K562 (cell line): ENCODE data around the gene NR3C2. TPM values are rescaled to one million over a fixed set of nuclear protein-coding genes. Genes with fewer than 3 reads are reported as not detected.

Experiments used
- ATAC-seq: fragments of 200-7000 bp; cut with Tn5 transposase; 3 replicates; pipeline ENCODE4 v1.9.1; 2020; ENCODE audit warnings: moderate library complexity
- BruUV-seq: library from RNA; stranded (reverse); fragments of 400-500 nt; replicated peaks from 2 replicates; lab custom pipeline; 2021; lab: Mats Ljungman, UMichigan
- CTCF ChIA-PET: fragments of 300-600 bp; formaldehyde crosslinking; extraction: SDS; loops from one replicate; lab custom pipeline; 2021; ENCODE audit warnings: low intra/inter-chr PET ratio; lab: Yijun Ruan, JAX
- POLR2A ChIA-PET: fragments of 300-600, 350-650 bp; sonication (Branson Sonifier 250); formaldehyde crosslinking; extraction: SDS; loops from one replicate; lab custom pipeline; 2021; ENCODE audit warnings: antibody characterized with exemption, inconsistent platforms; lab: Yijun Ruan, JAX
- DNase-seq, 4 experiments: peaks; one replicate each; pipeline versions ENCODE4 v3.0.0 to v3.0.0-alpha.2; 2011 to 2018; ENCODE audit warnings: low spot score in 3 of 4, mixed read lengths in 3 of 4; ENCODE audit errors: extremely low read depth in 1 of 4
- FAIRE-seq: peaks from 2 replicates; lab custom pipeline; 2011; peaks lifted over from hg19 to GRCh38; lab: Jason Lieb, UNC
- H2AFZ ChIP-seq: 2 replicates; pipeline ENCODE4 v1.6.0; 2011; ENCODE audit warnings: low read depth, low read length, control low read depth, inconsistent platforms
- H3K27ac ChIP-seq: fragments of 200-600 bp; 3 replicates; pipeline ENCODE4 v1.8.0; 2011; ENCODE audit warnings: low read depth, mild to moderate bottlenecking, control low read depth, inconsistent platforms, low read length, moderate library complexity, mixed read lengths; ENCODE audit errors: extremely low read depth
- H3K27me3 ChIP-seq, 2 experiments: fragments of 300-600 bp in 1 of 2; 2 replicates in 1 of 2; 3 replicates in 1 of 2; pipeline versions ENCODE4 v1.6.0 to v1.8.0; 2011; ENCODE audit warnings: inconsistent platforms in 2 of 2, low read length in 2 of 2, mild to moderate bottlenecking in 1 of 2, mixed read lengths in 1 of 2, moderate library complexity in 1 of 2; ENCODE audit not compliant: control insufficient read depth in 2 of 2, insufficient read depth in 2 of 2
- H3K36me3 ChIP-seq: fragments of 300-600 bp; 3 replicates; pipeline ENCODE4 v1.8.0; 2011; ENCODE audit warnings: mild to moderate bottlenecking, low read length, inconsistent platforms; ENCODE audit not compliant: control insufficient read depth, insufficient read depth
- H3K4me1 ChIP-seq, 2 experiments: fragments of 200-600 bp in 1 of 2; replicated peaks in 1 of 2; 2 replicates in 1 of 2; 3 replicates in 1 of 2; pipeline versions ENCODE4 v1.5.1 to v1.8.0; 2011; ENCODE audit warnings: inconsistent platforms in 2 of 2, low read length in 2 of 2, mild to moderate bottlenecking in 1 of 2, mixed read lengths in 1 of 2, moderate library complexity in 1 of 2; ENCODE audit not compliant: control insufficient read depth in 2 of 2, insufficient read depth in 2 of 2
- H3K4me2 ChIP-seq: 2 replicates; pipeline ENCODE4 v1.6.1; 2011; ENCODE audit warnings: low read length, control low read depth, inconsistent platforms, mixed read lengths; ENCODE audit not compliant: insufficient read depth
- H3K4me3 ChIP-seq: fragments of 200-600 bp; sonication (generic), shearing (Covaris generic); 2 replicates; pipeline ENCODE4 v1.5.1; 2016; ENCODE audit warnings: control low read depth, inconsistent platforms
- H3K79me2 ChIP-seq: fragments of 200-600 bp; 3 replicates; pipeline ENCODE4 v1.8.0; 2011; ENCODE audit warnings: low read length, inconsistent platforms; ENCODE audit not compliant: control insufficient read depth, insufficient read depth
- H3K9ac ChIP-seq, 2 experiments: 2 replicates each; pipeline versions ENCODE4 v1.6.0 to v1.6.1; 2011; ENCODE audit warnings: low read depth in 2 of 2, low read length in 2 of 2, control low read depth in 1 of 2, inconsistent platforms in 1 of 2, mild to moderate bottlenecking in 1 of 2, mixed read lengths in 1 of 2; ENCODE audit not compliant: insufficient read depth in 1 of 2
- H3K9me1 ChIP-seq: one replicate; pipeline ENCODE4 v1.6.0; 2011; ENCODE audit warnings: inconsistent platforms, mild to moderate bottlenecking, low read length, moderate library complexity; ENCODE audit not compliant: control insufficient read depth, insufficient read depth
- H3K9me3 ChIP-seq: replicated peaks from 2 replicates; pipeline ENCODE4 v1.5.1; 2011; ENCODE audit warnings: low read depth, low read length, inconsistent platforms; ENCODE audit not compliant: control insufficient read depth, insufficient read depth
- H4K20me1 ChIP-seq: replicated peaks from 2 replicates; pipeline ENCODE4 v1.6.1; 2011; ENCODE audit warnings: low read length, inconsistent platforms, mixed read lengths; ENCODE audit not compliant: control insufficient read depth, insufficient read depth
- CBFA2T2 ChIP-seq: fragments of 450-650 bp; conservative IDR thresholded peaks from 2 replicates; pipeline ENCODE4 v1.6.1; 2017; ENCODE audit warnings: mild to moderate bottlenecking
- MYBL2 ChIP-seq, 2 experiments: fragments of 450-650 bp in 1 of 2; sonication (generic) in 1 of 2; formaldehyde crosslinking in 1 of 2; IDR thresholded peaks; 2 replicates each; pipeline versions ENCODE4 v1.6.1 to v1.8.1; 2017 to 2022; ENCODE audit warnings: borderline replicate concordance in 1 of 2, inconsistent platforms in 1 of 2, low read depth in 1 of 2, mild to moderate bottlenecking in 1 of 2, missing genetic modification reagents in 1 of 2, moderate library complexity in 1 of 2
- PHB2 ChIP-seq: fragments of 450-650 bp; IDR thresholded peaks from 2 replicates; pipeline ENCODE4 v1.6.1; 2017; ENCODE audit warnings: low read depth
- PRPF4 ChIP-seq: fragments of 200-400 bp; formaldehyde crosslinking; IDR thresholded peaks from one replicate; pipeline ENCODE4 v1.6.1; 2017; ENCODE audit warnings: low read length, low read depth, mild to moderate bottlenecking; ENCODE audit not compliant: insufficient read depth, poor library complexity, severe bottlenecking
- SMAD2 ChIP-seq: fragments of 150-350 bp; IDR thresholded peaks from 2 replicates; pipeline ENCODE4 v1.6.1; 2014; ENCODE audit warnings: low read depth, mild to moderate bottlenecking, low read length
- ZFP1 ChIP-seq: fragments of 450-650 bp; formaldehyde crosslinking; IDR thresholded peaks from 2 replicates; pipeline ENCODE4 v1.4.0; 2020; ENCODE audit warnings: mild to moderate bottlenecking, mixed read lengths
- WGBS: fragments of 100-300 bp; shearing (Covaris generic); methylation state at CpG from one replicate; pipeline ENCODE4 v1.1.6; 2016; ENCODE audit warnings: low coverage, mixed read lengths; ENCODE audit not compliant: insufficient coverage; ENCODE audit errors: missing lambda C conversion rate; 5-methylcytosine and 5-hydroxymethylcytosine counted together
- in situ Hi-C: fragments of 300-500 bp; cut with MboI; formaldehyde crosslinking; loops from 4 replicates; pipeline ENCODE4 v1.15.0; 2018; ENCODE audit warnings: inconsistent platforms, mixed read lengths
- intact Hi-C: fragments of 100-400 bp; cut with micrococcal nuclease; formaldehyde crosslinking; loops from 2 replicates; pipeline ENCODE4 v1.14.2; 2022
- polyA plus RNA-seq, 8 experiments: library from polyadenylated mRNA; depleted of rRNA in 4 of 8; stranded (reverse) in 5 of 8; unstranded in 3 of 8; fragments of >200 nt; fragmentation: Nextera tagmentation in 2 of 8; fragmentation: Illumina TruSeq in 1 of 8; extraction: Ambion mirVana in 2 of 8; extraction: Trizol in 1 of 8; gene quantifications; 2 replicates each; pipeline versions ENCODE4 v1.2.1 to v1.2.3, GENCODE V29; 2011 to 2014; ENCODE audit warnings: inconsistent platforms in 1 of 8, missing spikeins in 1 of 8
- total RNA-seq, 7 experiments: library from RNA; depleted of rRNA in 6 of 7; stranded (reverse); fragments of >200 nt in 6 of 7; fragmentation: Illumina TruSeq in 2 of 7; extraction: Trizol in 2 of 7; gene quantifications; 2 replicates each; pipeline versions ENCODE4 v1.2.1 to v1.2.3, GENCODE V29; 2011 to 2021; ENCODE audit warnings: low replicate concordance in 1 of 7
- TF ChIP-seq, protein P1 (sequence below), 3 experiments: fragments of 200-800 bp in 1 of 3; sonication (Bioruptor generic) in 1 of 3; sonication (generic) in 1 of 3; formaldehyde crosslinking in 1 of 3; IDR thresholded peaks; 2 replicates each; pipeline versions ENCODE4 v1.6.1 to v1.8.0; 2016 to 2022; ENCODE audit warnings: mild to moderate bottlenecking in 2 of 3, missing compliant biosample characterization in 2 of 3, missing genetic modification characterization in 2 of 3, missing genetic modification reagents in 1 of 3
- TF ChIP-seq, protein P2 (sequence below): sonication (generic); formaldehyde crosslinking; IDR thresholded peaks from 2 replicates; pipeline ENCODE4 v1.8.1; 2023; ENCODE audit warnings: mild to moderate bottlenecking, missing genetic modification reagents
- TF ChIP-seq, protein P3 (sequence below): fragments of 250-450 bp; sonication (Bioruptor Pico); IDR thresholded peaks from 2 replicates; pipeline ENCODE4 v1.9.0; 2021; ENCODE audit warnings: mild to moderate bottlenecking, inconsistent platforms

NR3C2 gene
- total and polyA plus RNA-seq, 9 of the 15 experiments (the other 6 are each of a cell fraction or from before 2014, with no cell fraction given), result 0.01 to 0.28 (median 0.16) TPM; not detected in 2

DNA sequence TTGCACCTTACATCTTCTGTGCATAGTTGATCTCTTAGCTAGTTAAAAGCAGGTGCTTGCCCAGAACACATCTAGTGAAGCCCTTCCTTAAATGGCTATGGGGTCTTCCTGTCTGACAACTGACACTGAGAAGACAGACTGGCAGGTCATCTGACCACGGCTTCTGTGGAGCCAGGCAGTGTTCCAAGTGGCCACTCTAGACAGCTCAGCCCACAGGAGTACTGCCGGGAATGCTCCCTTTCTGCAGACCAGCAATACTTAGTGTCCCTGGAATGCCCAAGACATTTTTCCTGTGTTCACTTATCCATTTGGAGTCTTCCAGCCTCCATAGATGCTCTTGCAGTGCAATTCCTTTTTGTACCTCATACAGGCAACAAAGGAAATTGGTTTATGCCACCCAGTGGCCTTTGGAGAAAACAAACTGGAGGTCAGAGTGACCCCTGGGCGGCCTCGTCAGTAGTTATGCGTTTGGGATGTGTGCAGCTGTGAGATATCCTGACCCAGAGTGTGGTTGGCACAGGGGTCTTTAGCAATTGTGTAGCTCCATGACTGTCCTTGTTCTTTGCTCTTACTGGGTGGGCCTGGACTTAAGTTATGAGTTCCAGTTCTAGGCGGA lies 374.8 kb downstream of the NR3C2 start:
- CTCF ChIA-PET, result no interaction called here
- FAIRE-seq (no peak), ATAC-seq (no peak), DNase-seq (no peak)
- Histone ChIP-seq H3K4me2 (no peak overlapping the region), H3K9ac (no peak overlapping the region), H3K36me3 (no peaks in the 10 kb centered on the region), H3K79me2 (no peaks in the 10 kb centered on the region), H3K27me3 (peaks cover 3 to 16% of the 10 kb centered on the region in 2 experiments; a peak in 3 of 5 replicates), H3K4me1 (no peaks in the 10 kb centered on the region), H3K9me3 (no peaks in the 10 kb centered on the region), H3K9me1 (no peaks in the 10 kb centered on the region), H4K20me1 (no peaks in the 10 kb centered on the region), H3K27ac (no peak overlapping the region), H3K4me3 (no peak overlapping the region), H2AFZ (no peak overlapping the region)
- in situ Hi-C loops, result no loop called here
- BruUV-seq, result no TSS peak
- intact Hi-C loops, result no loop called here
- TF ChIP-seq ZFP1 (CRISPR knock-in tag) (no peak), SMAD2 (no peak), PHB2 (no peak), CBFA2T2 (no peak), PRPF4 (no peak), MYBL2 (IDR thresholded peaks at IDR 0.05; ENCODE audit: low read depth) (no peak), MYBL2 (CRISPR knock-in tag; IDR thresholded peaks at IDR 0.05; ENCODE audit: borderline replicate concordance) (no peak)
- TF ChIP-seq, protein P1, sequence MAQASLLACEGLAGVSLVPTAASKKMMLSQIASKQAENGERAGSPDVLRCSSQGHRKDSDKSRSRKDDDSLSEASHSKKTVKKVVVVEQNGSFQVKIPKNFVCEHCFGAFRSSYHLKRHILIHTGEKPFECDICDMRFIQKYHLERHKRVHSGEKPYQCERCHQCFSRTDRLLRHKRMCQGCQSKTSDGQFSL (CRISPR knock-in tag; IDR thresholded peaks at IDR 0.05), result no peak
- TF ChIP-seq, protein P1 (tag; IDR thresholded peaks at IDR 0.05), result no peak
- TF ChIP-seq, protein P2, sequence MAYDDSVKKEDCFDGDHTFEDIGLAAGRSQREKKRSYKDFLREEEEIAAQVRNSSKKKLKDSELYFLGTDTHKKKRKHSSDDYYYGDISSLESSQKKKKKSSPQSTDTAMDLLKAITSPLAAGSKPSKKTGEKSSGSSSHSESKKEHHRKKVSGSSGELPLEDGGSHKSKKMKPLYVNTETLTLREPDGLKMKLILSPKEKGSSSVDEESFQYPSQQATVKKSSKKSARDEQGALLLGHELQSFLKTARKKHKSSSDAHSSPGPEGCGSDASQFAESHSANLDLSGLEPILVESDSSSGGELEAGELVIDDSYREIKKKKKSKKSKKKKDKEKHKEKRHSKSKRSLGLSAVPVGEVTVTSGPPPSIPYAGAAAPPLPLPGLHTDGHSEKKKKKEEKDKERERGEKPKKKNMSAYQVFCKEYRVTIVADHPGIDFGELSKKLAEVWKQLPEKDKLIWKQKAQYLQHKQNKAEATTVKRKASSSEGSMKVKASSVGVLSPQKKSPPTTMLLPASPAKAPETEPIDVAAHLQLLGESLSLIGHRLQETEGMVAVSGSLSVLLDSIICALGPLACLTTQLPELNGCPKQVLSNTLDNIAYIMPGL, result no peak
- TF ChIP-seq, protein P3, sequence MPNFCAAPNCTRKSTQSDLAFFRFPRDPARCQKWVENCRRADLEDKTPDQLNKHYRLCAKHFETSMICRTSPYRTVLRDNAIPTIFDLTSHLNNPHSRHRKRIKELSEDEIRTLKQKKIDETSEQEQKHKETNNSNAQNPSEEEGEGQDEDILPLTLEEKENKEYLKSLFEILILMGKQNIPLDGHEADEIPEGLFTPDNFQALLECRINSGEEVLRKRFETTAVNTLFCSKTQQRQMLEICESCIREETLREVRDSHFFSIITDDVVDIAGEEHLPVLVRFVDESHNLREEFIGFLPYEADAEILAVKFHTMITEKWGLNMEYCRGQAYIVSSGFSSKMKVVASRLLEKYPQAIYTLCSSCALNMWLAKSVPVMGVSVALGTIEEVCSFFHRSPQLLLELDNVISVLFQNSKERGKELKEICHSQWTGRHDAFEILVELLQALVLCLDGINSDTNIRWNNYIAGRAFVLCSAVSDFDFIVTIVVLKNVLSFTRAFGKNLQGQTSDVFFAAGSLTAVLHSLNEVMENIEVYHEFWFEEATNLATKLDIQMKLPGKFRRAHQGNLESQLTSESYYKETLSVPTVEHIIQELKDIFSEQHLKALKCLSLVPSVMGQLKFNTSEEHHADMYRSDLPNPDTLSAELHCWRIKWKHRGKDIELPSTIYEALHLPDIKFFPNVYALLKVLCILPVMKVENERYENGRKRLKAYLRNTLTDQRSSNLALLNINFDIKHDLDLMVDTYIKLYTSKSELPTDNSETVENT (CRISPR knock-in tag), result no peak
- POLR2A ChIA-PET, result interaction anchor here (0.6 kb wide), 1 partner anchor 120 kb away, joined by 4 read pairs; no protein-coding TSS in a partner anchor
- WGBS, result 0% methylated on average over 4 of the region's 6 CpGs
